Loucy (cell line): ENCODE measurements around the gene CACNB2.

Experiments
- H2AFZ ChIP-seq: fragments of 200-600 bp; sonication (generic); 2 replicates; pipeline ENCODE4 v1.6.0; 2016; ENCODE audit warnings: antibody characterized with exemption, mild to moderate bottlenecking, low read length, moderate library complexity
- H3F3A ChIP-seq: fragments of 200-600 bp; 2 replicates; pipeline ENCODE4 v1.6.0; 2016; ENCODE audit warnings: antibody characterized with exemption, low read depth, mild to moderate bottlenecking
- H3K27me3 ChIP-seq: fragments of 200-600 bp; sonication (generic); 2 replicates; pipeline ENCODE4 v1.6.1; 2014; ENCODE audit warnings: low read length, mild to moderate bottlenecking; ENCODE audit not compliant: insufficient read depth, poor library complexity, severe bottlenecking
- H3K36me3 ChIP-seq: fragments of 200-600 bp; sonication (generic); 2 replicates; pipeline ENCODE4 v1.6.1; 2016; ENCODE audit warnings: low read length; ENCODE audit not compliant: insufficient read depth
- H3K4me1 ChIP-seq: fragments of 200-600 bp; sonication (generic); 2 replicates; pipeline ENCODE4 v1.5.1; 2014; ENCODE audit warnings: low read length, mild to moderate bottlenecking; ENCODE audit not compliant: insufficient read depth, poor library complexity, severe bottlenecking
- H3K4me2 ChIP-seq: fragments of 200-600 bp; sonication (generic); 2 replicates; pipeline ENCODE4 v1.6.0; 2014; ENCODE audit warnings: antibody characterized with exemption, low read length, low read depth, mild to moderate bottlenecking; ENCODE audit not compliant: poor library complexity, severe bottlenecking
- H3K4me3 ChIP-seq: fragments of 200-600 bp; sonication (generic); 2 replicates; pipeline ENCODE4 v1.5.1; 2014; ENCODE audit warnings: low read length, mild to moderate bottlenecking, mixed read lengths; ENCODE audit not compliant: poor library complexity, severe bottlenecking
- H3K79me2 ChIP-seq: fragments of 200-600 bp; sonication (generic); 2 replicates; pipeline ENCODE4 v1.6.1; 2014; ENCODE audit warnings: low read length; ENCODE audit not compliant: insufficient read depth
- H3K9ac ChIP-seq: fragments of 200-600 bp; sonication (generic); 2 replicates; pipeline ENCODE4 v1.6.0; 2014; ENCODE audit warnings: mild to moderate bottlenecking, low read depth, low read length, moderate library complexity; ENCODE audit not compliant: poor library complexity, severe bottlenecking
- H3K9me2 ChIP-seq: fragments of 200-600 bp; sonication (generic); replicated peaks from 2 replicates; pipeline ENCODE4 v1.6.1; 2016; ENCODE audit warnings: low read depth, low read length, mixed read lengths
- H3K9me3 ChIP-seq: fragments of 200-600 bp; sonication (generic); 2 replicates; pipeline ENCODE4 v1.6.1; 2014; ENCODE audit warnings: mild to moderate bottlenecking, antibody characterized with exemption, low read length, low read depth; ENCODE audit not compliant: insufficient read depth
- H4K20me1 ChIP-seq: fragments of 200-600 bp; sonication (generic); 2 replicates; pipeline ENCODE4 v1.6.0; 2014; ENCODE audit warnings: antibody characterized with exemption, low read length, mild to moderate bottlenecking; ENCODE audit not compliant: insufficient read depth, poor library complexity, severe bottlenecking
- EZH2phosphoT487 ChIP-seq: fragments of 200-600 bp; IDR thresholded peaks from 2 replicates; pipeline ENCODE4 v1.6.1; 2018; ENCODE audit warnings: antibody characterized with exemption, mild to moderate bottlenecking, moderate library complexity, borderline replicate concordance
- TF ChIP-seq, protein P1 (sequence below): fragments of 200-600 bp; sonication (generic); conservative IDR thresholded peaks from 2 replicates; pipeline ENCODE4 v1.5.1; 2014; ENCODE audit warnings: mild to moderate bottlenecking, antibody characterized with exemption, low read length

The CACNB2 gene

GRCh38 chr10:18528292-18528691 is 388.1 kb downstream of the CACNB2 start:
- H3F3A ChIP-seq = no peaks in the 10 kb centered on the region
- peaks cover 11% of the 10 kb centered on the region for H3K36me3 ChIP-seq
- H3K79me2 ChIP-seq = no peaks in the 10 kb centered on the region
- H3K4me1 ChIP-seq = peaks cover 19% of the 10 kb centered on the region
- no peaks in the 10 kb centered on the region for H3K9me2 ChIP-seq
- H3K4me2 ChIP-seq = no peak overlapping the region
- H3K4me3 ChIP-seq = no peak overlapping the region
- TF ChIP-seq, protein P1, sequence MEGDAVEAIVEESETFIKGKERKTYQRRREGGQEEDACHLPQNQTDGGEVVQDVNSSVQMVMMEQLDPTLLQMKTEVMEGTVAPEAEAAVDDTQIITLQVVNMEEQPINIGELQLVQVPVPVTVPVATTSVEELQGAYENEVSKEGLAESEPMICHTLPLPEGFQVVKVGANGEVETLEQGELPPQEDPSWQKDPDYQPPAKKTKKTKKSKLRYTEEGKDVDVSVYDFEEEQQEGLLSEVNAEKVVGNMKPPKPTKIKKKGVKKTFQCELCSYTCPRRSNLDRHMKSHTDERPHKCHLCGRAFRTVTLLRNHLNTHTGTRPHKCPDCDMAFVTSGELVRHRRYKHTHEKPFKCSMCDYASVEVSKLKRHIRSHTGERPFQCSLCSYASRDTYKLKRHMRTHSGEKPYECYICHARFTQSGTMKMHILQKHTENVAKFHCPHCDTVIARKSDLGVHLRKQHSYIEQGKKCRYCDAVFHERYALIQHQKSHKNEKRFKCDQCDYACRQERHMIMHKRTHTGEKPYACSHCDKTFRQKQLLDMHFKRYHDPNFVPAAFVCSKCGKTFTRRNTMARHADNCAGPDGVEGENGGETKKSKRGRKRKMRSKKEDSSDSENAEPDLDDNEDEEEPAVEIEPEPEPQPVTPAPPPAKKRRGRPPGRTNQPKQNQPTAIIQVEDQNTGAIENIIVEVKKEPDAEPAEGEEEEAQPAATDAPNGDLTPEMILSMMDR = no peak
- TF ChIP-seq EZH2phosphoT487 = no peak
- peaks cover 9% of the 10 kb centered on the region; the same call in 1 of the 2 replicates for H3K9me3 ChIP-seq
- no peaks in the 10 kb centered on the region for H4K20me1 ChIP-seq
- no peak overlapping the region for H3K9ac ChIP-seq
- H2AFZ ChIP-seq = no peak overlapping the region
- H3K27me3 ChIP-seq = no peaks in the 10 kb centered on the region

- Histone ChIP-seq H3K36me3 (peaks cover 16% of the 10 kb centered on the region), H3K4me2 (no peak overlapping the region), H3K27me3 (no peaks in the 10 kb centered on the region), H3K79me2 (no peaks in the 10 kb centered on the region), H3K4me1 (peaks cover 11% of the 10 kb centered on the region), H4K20me1 (no peaks in the 10 kb centered on the region), H3K9me2 (no peaks in the 10 kb centered on the region), H3K9me3 (peaks cover 9% of the 10 kb centered on the region; the same call in 1 of the 2 replicates), H3K9ac (no peak overlapping the region), H2AFZ (no peak overlapping the region), H3K4me3 (no peak overlapping the region), H3F3A (no peaks in the 10 kb centered on the region)
- TF ChIP-seq, protein P1 = no peak
- TF ChIP-seq EZH2phosphoT487 = no peak
Observed at GRCh38 chr10:18532881-18533535, 392.8 kb downstream of the CACNB2 start.

DNA sequence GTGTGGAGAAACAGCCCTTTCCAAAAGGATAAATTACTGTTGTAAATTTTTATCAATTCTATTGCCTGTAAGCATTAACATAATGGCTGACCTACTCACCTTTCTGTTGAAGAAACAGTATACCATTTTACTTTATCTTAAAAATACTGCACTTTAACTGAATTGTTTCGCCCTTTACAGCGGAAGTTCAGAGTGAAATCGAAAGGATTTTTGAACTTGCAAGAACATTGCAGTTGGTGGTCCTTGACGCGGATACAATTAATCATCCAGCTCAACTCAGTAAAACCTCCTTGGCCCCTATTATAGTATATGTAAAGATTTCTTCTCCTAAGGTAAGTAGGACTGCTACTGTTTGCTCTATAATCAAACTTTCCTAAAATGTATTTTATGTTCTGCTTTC is 393.7 kb downstream of the CACNB2 start:
- Histone ChIP-seq H3K9me2 (no peaks in the 10 kb centered on the region), H3K27me3 (no peaks in the 10 kb centered on the region), H3K4me3 (no peak overlapping the region), H3K4me2 (no peak overlapping the region), H3K4me1 (peaks cover 11% of the 10 kb centered on the region), H3K9ac (no peak overlapping the region), H2AFZ (no peak overlapping the region), H3K36me3 (peaks cover 19% of the 10 kb centered on the region), H3K9me3 (peaks cover 9% of the 10 kb centered on the region; the same call in 1 of the 2 replicates), H3K79me2 (no peaks in the 10 kb centered on the region), H4K20me1 (no peaks in the 10 kb centered on the region), H3F3A (no peaks in the 10 kb centered on the region)
- TF ChIP-seq, protein P1 = no peak
